ENCODE measurements around the gene PDXK.

DNA sequence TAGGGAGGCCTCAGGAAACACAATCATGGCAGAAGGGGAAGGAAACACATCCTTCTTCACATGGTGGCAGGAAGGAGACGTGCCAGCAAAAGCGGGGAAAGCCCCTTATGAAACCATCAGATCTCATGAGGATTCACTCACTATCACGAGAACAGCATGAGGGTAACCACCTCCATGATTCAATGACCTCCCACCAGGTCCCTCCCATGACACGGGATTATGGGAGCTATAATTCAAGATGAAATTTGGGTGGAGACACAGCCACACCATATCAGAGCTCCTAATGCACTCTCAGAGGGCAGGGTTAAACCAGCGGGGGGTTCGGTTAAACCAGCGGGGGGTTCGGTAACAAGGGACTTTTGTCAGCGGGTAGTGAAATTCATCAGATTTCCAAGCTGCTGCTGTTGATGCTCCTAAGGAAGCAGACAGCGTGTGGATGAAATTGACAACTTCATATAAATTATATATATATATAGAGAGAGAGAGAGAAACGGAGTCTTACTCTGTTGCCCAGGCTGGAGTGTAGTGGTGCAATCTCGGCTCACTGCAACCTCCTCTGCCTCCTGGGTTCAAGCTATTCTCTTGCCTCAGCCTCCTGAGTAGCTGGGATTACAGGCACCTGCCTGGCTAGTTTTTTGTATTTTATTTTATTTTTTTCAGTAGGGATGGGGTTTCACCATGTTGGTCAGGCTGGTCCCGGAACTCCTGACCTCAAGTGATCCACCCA lies 52.9 kb downstream of the PDXK start:
- TF ChIP-seq, protein P1, sequence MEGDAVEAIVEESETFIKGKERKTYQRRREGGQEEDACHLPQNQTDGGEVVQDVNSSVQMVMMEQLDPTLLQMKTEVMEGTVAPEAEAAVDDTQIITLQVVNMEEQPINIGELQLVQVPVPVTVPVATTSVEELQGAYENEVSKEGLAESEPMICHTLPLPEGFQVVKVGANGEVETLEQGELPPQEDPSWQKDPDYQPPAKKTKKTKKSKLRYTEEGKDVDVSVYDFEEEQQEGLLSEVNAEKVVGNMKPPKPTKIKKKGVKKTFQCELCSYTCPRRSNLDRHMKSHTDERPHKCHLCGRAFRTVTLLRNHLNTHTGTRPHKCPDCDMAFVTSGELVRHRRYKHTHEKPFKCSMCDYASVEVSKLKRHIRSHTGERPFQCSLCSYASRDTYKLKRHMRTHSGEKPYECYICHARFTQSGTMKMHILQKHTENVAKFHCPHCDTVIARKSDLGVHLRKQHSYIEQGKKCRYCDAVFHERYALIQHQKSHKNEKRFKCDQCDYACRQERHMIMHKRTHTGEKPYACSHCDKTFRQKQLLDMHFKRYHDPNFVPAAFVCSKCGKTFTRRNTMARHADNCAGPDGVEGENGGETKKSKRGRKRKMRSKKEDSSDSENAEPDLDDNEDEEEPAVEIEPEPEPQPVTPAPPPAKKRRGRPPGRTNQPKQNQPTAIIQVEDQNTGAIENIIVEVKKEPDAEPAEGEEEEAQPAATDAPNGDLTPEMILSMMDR (IDR thresholded peaks at IDR 0.05; ENCODE audit: low read length) = no peak
- no peak for TF ChIP-seq EZH2 (IDR thresholded peaks at IDR 0.05; ENCODE audit: borderline replicate concordance, low read length)
